Adrenal gland (tissue), 12 donors: ENCODE data around the gene OR8U1. TPM values are rescaled to one million over a fixed set of nuclear protein-coding genes. Genes with fewer than 3 reads are reported as not detected.
"Not testable (repeated sequence)": the region's sequence is repeated elsewhere in the genome, so short reads cannot be mapped to it uniquely, and the experiment has no call there.

Experiments used
- DNase-seq, 7 donors: peaks; one replicate each; pipeline ENCODE4 v3.0.0-alpha.2; 2019 to 2020
- H3K27ac ChIP-seq, 5 donors: fragments of 200-600 bp; sonication (generic) in 4 of 5; 1 replicate in 3 of 5; 2 replicates in 2 of 5; pipeline versions ENCODE4 v1.5.1 to v1.8.0; 2016 to 2020; ENCODE audit warnings: mild to moderate bottlenecking in 1 of 5
- H3K27me3 ChIP-seq: fragments of 200-600 bp; 2 replicates; pipeline ENCODE4 v1.8.0; 2021
- H3K36me3 ChIP-seq, 2 donors: fragments of 200-600 bp; replicated peaks in 1 of 2; 1 replicate in 1 of 2; 2 replicates in 1 of 2; pipeline versions ENCODE4 v1.5.1 to v1.8.0; 2018 to 2022
- H3K4me1 ChIP-seq, 2 donors: fragments of 200-600 bp; replicated peaks in 1 of 2; 1 replicate in 1 of 2; 2 replicates in 1 of 2; pipeline versions ENCODE4 v1.5.1 to v1.8.0; 2018 to 2021
- H3K4me3 ChIP-seq, 4 donors: fragments of 200-600 bp; sonication (generic) in 3 of 4; one replicate each; pipeline ENCODE4 v1.5.1; 2016 to 2018
- H3K9me3 ChIP-seq, 3 donors: fragments of 200-600 bp; sonication (generic) in 1 of 3; replicated peaks in 1 of 3; 1 replicate in 2 of 3; 2 replicates in 1 of 3; pipeline versions ENCODE4 v1.5.1 to v1.8.0; 2016 to 2021
- POLR2A ChIP-seq, 2 donors: fragments of 450-650 bp; IDR thresholded peaks; one replicate each; pipeline ENCODE4 v1.6.1; 2017; ENCODE audit warnings: antibody characterized with exemption in 2 of 2, mild to moderate bottlenecking in 2 of 2, moderate library complexity in 1 of 2
- WGBS, 4 donors: extraction: QIAGEN DNeasy Blood & Tissue Kit in 2 of 4; methylation state at CpG; one replicate each; pipeline versions ENCODE4 v1.1.5 to v1.1.7; 2013 to 2017; 5-methylcytosine and 5-hydroxymethylcytosine counted together
- intact Hi-C, 2 donors: fragments of 100-400 bp; cut with DNase I; formaldehyde crosslinking; loops; one replicate each; pipeline versions ENCODE4 v1.14.1 to v1.15.0; 2022 to 2023
- polyA plus RNA-seq, 3 donors: library from polyadenylated mRNA; stranded (reverse); fragments of 200-250 nt in 2 of 3; fragments of 350-450 nt in 1 of 3; fragmentation: Illumina TruSeq in 1 of 3; extraction: RNeasy Lipid Tissue Mini Kit (QIAGEN cat#74804) in 1 of 3; gene quantifications; one replicate each; pipeline ENCODE4 v1.2.3, GENCODE V29; 2013 to 2014
- total RNA-seq, 9 donors: library from RNA; depleted of rRNA in 4 of 9; stranded (reverse); fragments of >200 nt in 4 of 9; fragments of 120-200 nt in 1 of 9; fragmentation: NEBNext Ultra II Directional in 1 of 9; extraction: Animal tissue kit (Norgen Biotek cat#: 25700) in 1 of 9; gene quantifications; one replicate each; pipeline versions ENCODE4 v1.1.0 to v1.2.4, GENCODE V29; 2013 to 2023
- TF ChIP-seq, protein P1 (sequence below), 6 experiments: fragments of 450-650 bp in 4 of 6; fragments of 200-600 bp in 2 of 6; sonication (generic) in 1 of 6; IDR thresholded peaks; 1 replicate in 5 of 6; 2 replicates in 1 of 6; pipeline versions ENCODE4 v1.5.1 to v1.8.0; 2016 to 2021; ENCODE audit warnings: antibody characterized with exemption in 6 of 6, mild to moderate bottlenecking in 2 of 6, moderate library complexity in 1 of 6
- donor health status: healthy with polysubstance abuse.
- donor health status: Bipolar disorder and iron deficiency.
- donor health status: DM: yes; HTN: yes; CAD: no.
- donor health status: DM: no; HTN: no; CAD: no.
- donor health status: DM: no; HTN: no; CAD: no.
- donor health status: DM: yes; HTN: yes; CAD: no.

The OR8U1 gene
- total and polyA plus RNA-seq, 12 donors: not detected

DNA sequence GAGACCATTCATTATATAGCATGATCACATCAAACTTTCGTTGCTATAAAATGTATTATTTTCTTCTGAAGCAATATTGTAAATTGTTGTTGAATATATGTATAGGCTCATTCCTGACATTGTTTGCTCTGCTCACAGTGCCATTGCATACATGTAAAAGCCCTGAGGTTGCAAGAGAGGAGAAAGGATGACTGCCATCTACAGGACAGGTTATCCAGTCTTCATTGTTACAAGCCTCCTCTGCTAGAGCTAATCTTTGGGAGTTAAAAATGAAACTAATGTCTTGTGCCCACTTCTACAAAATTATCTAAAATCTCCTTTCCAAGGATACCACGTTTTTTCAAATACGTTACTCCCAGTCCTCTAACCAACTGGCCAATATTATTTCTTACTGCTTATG lies 20.6 kb downstream of the OR8U1 start:
- TF ChIP-seq, protein P1, sequence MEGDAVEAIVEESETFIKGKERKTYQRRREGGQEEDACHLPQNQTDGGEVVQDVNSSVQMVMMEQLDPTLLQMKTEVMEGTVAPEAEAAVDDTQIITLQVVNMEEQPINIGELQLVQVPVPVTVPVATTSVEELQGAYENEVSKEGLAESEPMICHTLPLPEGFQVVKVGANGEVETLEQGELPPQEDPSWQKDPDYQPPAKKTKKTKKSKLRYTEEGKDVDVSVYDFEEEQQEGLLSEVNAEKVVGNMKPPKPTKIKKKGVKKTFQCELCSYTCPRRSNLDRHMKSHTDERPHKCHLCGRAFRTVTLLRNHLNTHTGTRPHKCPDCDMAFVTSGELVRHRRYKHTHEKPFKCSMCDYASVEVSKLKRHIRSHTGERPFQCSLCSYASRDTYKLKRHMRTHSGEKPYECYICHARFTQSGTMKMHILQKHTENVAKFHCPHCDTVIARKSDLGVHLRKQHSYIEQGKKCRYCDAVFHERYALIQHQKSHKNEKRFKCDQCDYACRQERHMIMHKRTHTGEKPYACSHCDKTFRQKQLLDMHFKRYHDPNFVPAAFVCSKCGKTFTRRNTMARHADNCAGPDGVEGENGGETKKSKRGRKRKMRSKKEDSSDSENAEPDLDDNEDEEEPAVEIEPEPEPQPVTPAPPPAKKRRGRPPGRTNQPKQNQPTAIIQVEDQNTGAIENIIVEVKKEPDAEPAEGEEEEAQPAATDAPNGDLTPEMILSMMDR (IDR thresholded peaks at IDR 0.05): no peak
- no peak for TF ChIP-seq POLR2A (IDR thresholded peaks at IDR 0.05)
- intact Hi-C loops: no loop called here
- H3K9me3 ChIP-seq: no peaks in the 10 kb centered on the region
- no peaks in the 10 kb centered on the region for H3K4me1 ChIP-seq
- no peak overlapping the region for H3K27ac ChIP-seq
- no peak overlapping the region for H3K4me3 ChIP-seq
- DNase-seq: no peak
- WGBS, 4 donors: 48 to 56% (median 55%) methylated on average over 3 of the region's 3 CpGs
- no peaks in the 10 kb centered on the region for H3K27me3 ChIP-seq
- H3K36me3 ChIP-seq: no peaks in the 10 kb centered on the region

DNA sequence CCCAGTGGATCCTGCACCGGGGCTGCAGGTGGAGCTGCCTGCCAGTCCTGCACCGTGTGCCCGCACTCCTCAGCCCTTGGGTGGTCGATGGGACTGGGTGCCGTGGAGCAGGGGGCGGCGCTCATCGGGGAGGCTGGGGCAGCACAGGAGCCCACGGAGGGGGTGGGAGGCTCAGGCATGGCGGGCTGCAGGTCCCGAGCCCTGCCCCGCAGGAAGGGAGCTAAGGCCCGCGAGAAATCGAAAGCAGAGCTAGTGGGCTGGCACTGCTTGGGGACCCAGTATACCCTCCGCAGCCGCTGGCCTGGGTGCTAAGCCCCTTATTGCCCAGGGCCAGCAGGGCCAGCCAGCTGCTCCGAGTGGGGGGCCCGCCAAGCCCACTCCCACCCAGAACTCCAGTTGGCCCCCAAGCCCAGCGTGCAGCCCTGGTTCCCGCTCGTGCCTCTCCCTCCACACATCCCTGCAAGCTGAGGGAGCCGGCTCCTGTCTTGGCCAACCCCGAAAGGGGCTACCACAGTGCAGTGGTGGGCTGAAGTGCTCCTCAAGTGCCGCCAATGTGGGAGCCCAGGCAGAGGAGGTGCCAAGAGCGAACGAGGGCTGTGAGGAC lies 26.5 kb downstream of the OR8U1 start:
- DNase-seq, H3K9me3 ChIP-seq, H3K4me3 ChIP-seq, H3K36me3 ChIP-seq, intact Hi-C loops, H3K4me1 ChIP-seq, H3K27me3 ChIP-seq, H3K27ac ChIP-seq: not testable (repeated sequence)
- WGBS, 4 donors: 80 to 92% (median 86%) methylated on average over 5 to 27 of the region's 27 CpGs

DNA sequence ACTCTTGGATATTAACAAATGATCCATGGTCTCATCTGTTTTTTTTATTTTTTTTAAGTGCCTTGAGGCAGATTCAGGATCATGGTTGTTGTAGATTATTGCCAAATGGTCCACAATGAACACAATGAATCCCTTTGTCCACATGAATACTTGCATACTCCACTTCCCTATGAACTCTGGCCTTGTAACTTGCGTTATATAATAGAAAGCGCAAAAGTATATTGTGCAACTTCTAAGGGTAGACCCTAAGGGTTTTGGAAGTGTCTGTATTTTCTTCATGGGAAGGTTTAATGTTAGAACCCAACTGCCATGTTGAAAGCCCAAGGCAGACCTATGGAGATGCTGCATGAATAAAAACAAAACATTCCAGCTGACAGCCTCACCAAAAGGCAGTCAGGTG lies 29.0 kb downstream of the OR8U1 start:
- no peak for TF ChIP-seq POLR2A (IDR thresholded peaks at IDR 0.05)
- TF ChIP-seq, protein P1 (IDR thresholded peaks at IDR 0.05): no peak
- H3K27me3 ChIP-seq: no peaks in the 10 kb centered on the region
- H3K4me3 ChIP-seq: no peak overlapping the region
- H3K9me3 ChIP-seq: no peaks in the 10 kb centered on the region
- 60 to 83% (median 77%) methylated on average over 2 of the region's 2 CpGs for WGBS, 4 donors
- no peak overlapping the region for H3K27ac ChIP-seq
- DNase-seq: no peak
- no peaks in the 10 kb centered on the region for H3K36me3 ChIP-seq
- intact Hi-C loops: no loop called here
- no peaks in the 10 kb centered on the region for H3K4me1 ChIP-seq

DNA sequence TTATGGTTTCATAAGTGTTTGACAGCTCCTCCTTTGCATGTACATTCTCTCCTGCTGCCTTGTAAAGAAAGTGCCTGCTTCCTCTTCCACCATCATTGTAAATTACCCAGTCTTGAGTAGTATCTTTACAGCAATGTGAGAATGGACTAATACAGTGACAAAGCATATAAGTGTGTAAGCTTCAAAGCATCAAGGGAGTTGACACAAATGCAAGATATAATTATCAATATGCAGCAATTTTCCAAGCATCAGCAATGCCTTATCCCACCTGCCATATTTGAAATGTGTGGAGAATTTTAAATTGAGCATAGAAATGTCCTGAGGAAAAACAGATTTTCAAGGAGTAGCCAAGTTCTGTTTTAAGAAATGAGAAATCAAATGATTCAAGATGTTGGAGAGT lies 35.4 kb downstream of the OR8U1 start:
- Histone ChIP-seq H3K4me1 (no peaks in the 10 kb centered on the region), H3K27ac (no peak overlapping the region), H3K4me3 (no peak overlapping the region), H3K27me3 (no peaks in the 10 kb centered on the region), H3K9me3 (no peaks in the 10 kb centered on the region), H3K36me3 (no peaks in the 10 kb centered on the region)
- TF ChIP-seq, protein P1 (IDR thresholded peaks at IDR 0.05): no peak
- no peak for TF ChIP-seq POLR2A (IDR thresholded peaks at IDR 0.05)
- no peak for DNase-seq
- intact Hi-C loops: no loop called here

DNA sequence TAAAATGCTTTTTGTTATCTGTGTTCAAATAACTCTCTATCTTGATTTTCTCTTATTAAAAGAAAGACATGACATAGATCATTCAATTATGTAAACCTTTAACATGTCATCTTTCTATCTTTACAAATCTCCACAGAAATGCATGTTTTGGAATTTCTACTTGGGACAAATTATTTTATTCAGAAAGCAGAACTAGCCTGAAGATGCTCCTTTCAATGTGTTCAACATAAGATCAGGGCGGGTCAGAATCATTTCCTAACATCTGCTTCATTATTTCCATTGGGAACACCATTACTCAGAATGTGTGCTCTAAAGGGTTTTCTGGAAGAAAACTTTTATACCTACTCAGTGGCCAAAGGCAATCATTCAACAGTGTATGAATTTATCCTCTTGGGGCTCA lies 37.0 kb downstream of the OR8U1 start, which contains the start of gene OR5AL1:
Gene OR5AL1 (plus strand): TSS at position 301 of the 400 bp plus-strand sequence.
- no peak for DNase-seq
- Histone ChIP-seq H3K27me3 (no peaks in the 10 kb centered on the region), H3K9me3 (no peaks in the 10 kb centered on the region), H3K27ac (no peak within 1 kb of the TSS), H3K4me1 (no peaks in the 10 kb centered on the region), H3K4me3 (no peak within 1 kb of the TSS), H3K36me3 (no peaks in the 10 kb centered on the region)
- TF ChIP-seq, protein P1 (IDR thresholded peaks at IDR 0.05): no peak
- no peak for TF ChIP-seq POLR2A (IDR thresholded peaks at IDR 0.05)
- intact Hi-C loops: no loop called here
- WGBS, 4 donors: 55 to 82% (median 78%) methylated on average over 1 of the region's 1 CpG
